ENCODE results near the gene OR51E2.

GRCh38 chr11:4636136-4636535 is 61.5 kb downstream of the OR51E2 start:
- TF ChIP-seq POLR2AphosphoS5 (IDR thresholded peaks at IDR 0.05) (peak; percentile 65), POLR2A (IDR thresholded peaks at IDR 0.05) (no peak)
- TF ChIP-seq, protein P1, sequence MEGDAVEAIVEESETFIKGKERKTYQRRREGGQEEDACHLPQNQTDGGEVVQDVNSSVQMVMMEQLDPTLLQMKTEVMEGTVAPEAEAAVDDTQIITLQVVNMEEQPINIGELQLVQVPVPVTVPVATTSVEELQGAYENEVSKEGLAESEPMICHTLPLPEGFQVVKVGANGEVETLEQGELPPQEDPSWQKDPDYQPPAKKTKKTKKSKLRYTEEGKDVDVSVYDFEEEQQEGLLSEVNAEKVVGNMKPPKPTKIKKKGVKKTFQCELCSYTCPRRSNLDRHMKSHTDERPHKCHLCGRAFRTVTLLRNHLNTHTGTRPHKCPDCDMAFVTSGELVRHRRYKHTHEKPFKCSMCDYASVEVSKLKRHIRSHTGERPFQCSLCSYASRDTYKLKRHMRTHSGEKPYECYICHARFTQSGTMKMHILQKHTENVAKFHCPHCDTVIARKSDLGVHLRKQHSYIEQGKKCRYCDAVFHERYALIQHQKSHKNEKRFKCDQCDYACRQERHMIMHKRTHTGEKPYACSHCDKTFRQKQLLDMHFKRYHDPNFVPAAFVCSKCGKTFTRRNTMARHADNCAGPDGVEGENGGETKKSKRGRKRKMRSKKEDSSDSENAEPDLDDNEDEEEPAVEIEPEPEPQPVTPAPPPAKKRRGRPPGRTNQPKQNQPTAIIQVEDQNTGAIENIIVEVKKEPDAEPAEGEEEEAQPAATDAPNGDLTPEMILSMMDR (IDR thresholded peaks at IDR 0.05) = no peak
